ENCODE results near the gene C19orf67. TPM values are rescaled to one million over a fixed set of nuclear protein-coding genes. Genes with fewer than 3 reads are reported as not detected.

Gene C19orf67
- total and polyA plus RNA-seq, 2 of the 13 experiments (the other 11 are each of a cell fraction or from before 2014, with no cell fraction given), result 0.11 to 0.32 TPM

- TF ChIP-seq KDM5B (CRISPR knock-in tag; IDR thresholded peaks at IDR 0.05; ENCODE audit: borderline replicate concordance), result 0 out of 2 replicates have a peak, but pooled peaks have one; percentile 17
- no peak for TF ChIP-seq CEBPZ (IDR thresholded peaks at IDR 0.05; ENCODE audit: low read length)
- TF ChIP-seq ZFYVE20 (CRISPR knock-in tag; IDR thresholded peaks at IDR 0.05; ENCODE audit: borderline replicate concordance, low read depth), result no peak
- TF ChIP-seq GTF3A (CRISPR knock-in tag; conservative IDR thresholded peaks at IDR 0.05), result 0 out of 2 replicates have a peak, but pooled peaks have one; percentile 8
- TF ChIP-seq SKIL (CRISPR knock-in tag; IDR thresholded peaks at IDR 0.05; ENCODE audit: borderline replicate concordance), result no peak
- peak; percentile 35; the same call in 1 of the 2 replicates for TF ChIP-seq MEIS1 (CRISPR knock-in tag; IDR thresholded peaks at IDR 0.05; ENCODE audit: borderline replicate concordance)
- peak; percentile 48; the same call in 1 of the 2 replicates for TF ChIP-seq FOXP4 (CRISPR knock-in tag; IDR thresholded peaks at IDR 0.05)
- no peak for TF ChIP-seq ZNF121 (CRISPR knock-in tag; IDR thresholded peaks at IDR 0.05)
- peak; percentile 72 for TF ChIP-seq FOXA3 (CRISPR knock-in tag; IDR thresholded peaks at IDR 0.05)
- peak; percentile 35; the same call in 1 of the 2 replicates for TF ChIP-seq ZNF709 (CRISPR knock-in tag; IDR thresholded peaks at IDR 0.05)
- TF ChIP-seq, protein P1, sequence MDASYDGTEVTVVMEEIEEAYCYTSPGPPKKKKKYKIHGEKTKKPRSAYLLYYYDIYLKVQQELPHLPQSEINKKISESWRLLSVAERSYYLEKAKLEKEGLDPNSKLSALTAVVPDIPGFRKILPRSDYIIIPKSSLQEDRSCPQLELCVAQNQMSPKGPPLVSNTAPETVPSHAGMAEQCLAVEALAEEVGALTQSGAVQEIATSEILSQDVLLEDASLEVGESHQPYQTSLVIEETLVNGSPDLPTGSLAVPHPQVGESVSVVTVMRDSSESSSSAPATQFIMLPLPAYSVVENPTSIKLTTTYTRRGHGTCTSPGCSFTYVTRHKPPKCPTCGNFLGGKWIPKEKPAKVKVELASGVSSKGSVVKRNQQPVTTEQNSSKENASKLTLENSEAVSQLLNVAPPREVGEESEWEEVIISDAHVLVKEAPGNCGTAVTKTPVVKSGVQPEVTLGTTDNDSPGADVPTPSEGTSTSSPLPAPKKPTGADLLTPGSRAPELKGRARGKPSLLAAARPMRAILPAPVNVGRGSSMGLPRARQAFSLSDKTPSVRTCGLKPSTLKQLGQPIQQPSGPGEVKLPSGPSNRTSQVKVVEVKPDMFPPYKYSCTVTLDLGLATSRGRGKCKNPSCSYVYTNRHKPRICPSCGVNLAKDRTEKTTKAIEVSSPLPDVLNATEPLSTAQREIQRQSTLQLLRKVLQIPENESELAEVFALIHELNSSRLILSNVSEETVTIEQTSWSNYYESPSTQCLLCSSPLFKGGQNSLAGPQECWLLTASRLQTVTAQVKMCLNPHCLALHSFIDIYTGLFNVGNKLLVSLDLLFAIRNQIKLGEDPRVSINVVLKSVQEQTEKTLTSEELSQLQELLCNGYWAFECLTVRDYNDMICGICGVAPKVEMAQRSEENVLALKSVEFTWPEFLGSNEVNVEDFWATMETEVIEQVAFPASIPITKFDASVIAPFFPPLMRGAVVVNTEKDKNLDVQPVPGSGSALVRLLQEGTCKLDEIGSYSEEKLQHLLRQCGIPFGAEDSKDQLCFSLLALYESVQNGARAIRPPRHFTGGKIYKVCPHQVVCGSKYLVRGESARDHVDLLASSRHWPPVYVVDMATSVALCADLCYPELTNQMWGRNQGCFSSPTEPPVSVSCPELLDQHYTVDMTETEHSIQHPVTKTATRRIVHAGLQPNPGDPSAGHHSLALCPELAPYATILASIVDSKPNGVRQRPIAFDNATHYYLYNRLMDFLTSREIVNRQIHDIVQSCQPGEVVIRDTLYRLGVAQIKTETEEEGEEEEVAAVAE (CRISPR knock-in tag; IDR thresholded peaks at IDR 0.05; ENCODE audit: borderline replicate concordance), result peak; percentile 74; the same call in 1 of the 2 replicates
- TF ChIP-seq ZNF326 (CRISPR knock-in tag; IDR thresholded peaks at IDR 0.05; ENCODE audit: borderline replicate concordance), result peak; percentile 63; the same call in 1 of the 2 replicates
- TF ChIP-seq TGIF2 (CRISPR knock-in tag; IDR thresholded peaks at IDR 0.05), result peak; percentile 29; the same call in 1 of the 2 replicates
- TF ChIP-seq PLRG1 (conservative IDR thresholded peaks at IDR 0.05), result no peak
- TF ChIP-seq NR2F6 (IDR thresholded peaks at IDR 0.05), result no peak; the same call in 1 of the 2 replicates
- TF ChIP-seq NR2F6 (CRISPR knock-in tag; IDR thresholded peaks at IDR 0.05), result peak; percentile 46; the same call in 1 of the 2 replicates
These were observed 4.4 kb downstream of the C19orf67 start (continued) for GRCh38 chr19:14080887-14081796.
